ENCODE measurements around the gene RARB.

RARB gene

DNA sequence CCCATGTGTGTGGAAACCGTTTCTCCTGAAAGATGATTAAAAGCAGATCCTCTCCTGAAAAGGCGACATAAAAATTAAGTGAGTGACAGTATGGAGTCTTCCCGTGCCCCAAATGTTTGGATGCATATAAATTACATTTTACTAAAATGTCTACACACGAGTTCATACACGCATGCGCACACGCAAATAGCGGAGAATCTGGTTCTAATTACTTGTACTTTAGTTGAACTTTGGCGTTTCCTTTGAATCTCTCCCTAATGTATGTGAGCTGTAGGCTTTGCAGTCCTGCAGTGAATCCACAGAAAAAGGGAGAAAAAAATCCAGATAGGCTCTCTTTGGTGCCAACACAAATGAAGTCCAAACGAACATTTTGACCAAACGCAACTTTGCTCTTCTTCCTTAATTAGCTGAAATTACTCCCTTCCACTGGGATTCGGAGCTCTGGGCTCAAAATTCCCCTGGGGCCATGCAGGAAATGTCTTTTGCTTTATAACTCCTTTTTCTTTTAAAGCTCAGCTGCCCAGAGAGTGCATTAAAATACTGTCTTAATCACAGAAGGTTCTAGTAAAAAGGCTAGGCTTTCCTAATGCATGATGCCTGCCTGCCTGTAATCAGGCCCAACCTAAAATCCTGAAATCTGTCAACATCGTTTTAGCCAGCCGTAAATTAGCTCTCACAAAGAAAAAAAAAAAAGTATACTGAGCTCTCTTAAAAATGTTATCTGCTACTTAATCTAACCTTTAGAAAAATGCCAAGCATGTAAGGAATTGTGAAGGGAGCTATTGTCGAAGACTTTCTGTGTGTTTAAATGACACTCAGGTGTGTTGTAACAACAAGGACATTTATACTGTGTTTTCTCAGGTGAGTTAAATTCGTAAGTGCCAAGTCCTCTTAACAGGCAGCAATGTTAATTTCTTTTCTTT is 26.2 kb downstream of the RARB start:
- peak overlapping the region; percentile 95 to 99 (median 95) for H3K27ac Mint-ChIP-seq
- peaks cover 12% of the 10 kb centered on the region for H3K36me3 Mint-ChIP-seq (ENCODE audit: low read depth)
- H3K9me3 Mint-ChIP-seq = no peaks in the 10 kb centered on the region
- peaks cover 85% of the 10 kb centered on the region for H3K4me1 Mint-ChIP-seq
- H3K27me3 Mint-ChIP-seq (ENCODE audit: low read depth) = peaks cover 4% of the 10 kb centered on the region
- TF ChIP-seq CTCF (IDR thresholded peaks at IDR 0.05; ENCODE audit: unreplicated experiment in 3 of 3) = no peak
- H3K4me3 Mint-ChIP-seq = peak overlapping the region; percentile 28 to 77 (median 52)

DNA sequence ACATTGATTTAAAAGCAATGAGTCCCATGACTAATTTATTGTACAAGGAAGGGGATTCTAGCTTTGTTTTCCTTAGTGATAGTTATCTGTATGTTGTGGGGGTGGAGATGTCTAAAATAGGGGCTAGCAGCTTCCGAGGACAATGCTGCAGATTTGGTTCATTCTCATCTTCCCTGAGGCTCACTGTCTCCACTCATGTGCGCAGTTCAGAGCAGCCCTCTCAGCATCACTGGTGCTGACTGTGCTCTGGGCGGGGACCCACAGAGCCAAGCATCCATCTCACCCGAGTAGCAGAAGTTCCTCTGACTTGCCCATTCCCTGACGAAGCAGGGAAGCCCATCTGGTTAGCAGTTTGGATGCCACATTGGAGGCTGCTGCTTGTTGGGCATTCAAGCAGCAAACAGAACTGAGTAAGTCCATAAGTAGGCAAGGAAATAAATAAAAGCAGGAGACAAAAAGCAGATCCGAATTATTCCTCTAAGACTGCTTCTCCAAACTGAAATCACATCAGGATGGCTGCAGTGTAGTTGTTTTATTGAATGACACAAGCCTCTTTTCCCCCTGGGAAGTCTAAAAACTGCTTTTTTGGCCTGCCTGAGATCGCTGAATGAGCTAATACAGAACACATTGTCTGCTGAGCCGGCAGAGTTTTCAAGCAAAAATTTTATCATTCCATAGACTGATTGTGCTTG is 27.5 kb downstream of the RARB start:
- Mint-ChIP-seq H3K27ac (peak overlapping the region; percentile 95 to 99 (median 95)), H3K4me3 (peak overlapping the region; percentile 43 to 57 (median 53)), H3K36me3 (ENCODE audit: low read depth) (peaks cover 11% of the 10 kb centered on the region), H3K27me3 (ENCODE audit: low read depth) (no peaks in the 10 kb centered on the region), H3K4me1 (peaks cover 77% of the 10 kb centered on the region), H3K9me3 (no peaks in the 10 kb centered on the region)
- no peak for TF ChIP-seq CTCF (IDR thresholded peaks at IDR 0.05; ENCODE audit: unreplicated experiment in 3 of 3)

DNA sequence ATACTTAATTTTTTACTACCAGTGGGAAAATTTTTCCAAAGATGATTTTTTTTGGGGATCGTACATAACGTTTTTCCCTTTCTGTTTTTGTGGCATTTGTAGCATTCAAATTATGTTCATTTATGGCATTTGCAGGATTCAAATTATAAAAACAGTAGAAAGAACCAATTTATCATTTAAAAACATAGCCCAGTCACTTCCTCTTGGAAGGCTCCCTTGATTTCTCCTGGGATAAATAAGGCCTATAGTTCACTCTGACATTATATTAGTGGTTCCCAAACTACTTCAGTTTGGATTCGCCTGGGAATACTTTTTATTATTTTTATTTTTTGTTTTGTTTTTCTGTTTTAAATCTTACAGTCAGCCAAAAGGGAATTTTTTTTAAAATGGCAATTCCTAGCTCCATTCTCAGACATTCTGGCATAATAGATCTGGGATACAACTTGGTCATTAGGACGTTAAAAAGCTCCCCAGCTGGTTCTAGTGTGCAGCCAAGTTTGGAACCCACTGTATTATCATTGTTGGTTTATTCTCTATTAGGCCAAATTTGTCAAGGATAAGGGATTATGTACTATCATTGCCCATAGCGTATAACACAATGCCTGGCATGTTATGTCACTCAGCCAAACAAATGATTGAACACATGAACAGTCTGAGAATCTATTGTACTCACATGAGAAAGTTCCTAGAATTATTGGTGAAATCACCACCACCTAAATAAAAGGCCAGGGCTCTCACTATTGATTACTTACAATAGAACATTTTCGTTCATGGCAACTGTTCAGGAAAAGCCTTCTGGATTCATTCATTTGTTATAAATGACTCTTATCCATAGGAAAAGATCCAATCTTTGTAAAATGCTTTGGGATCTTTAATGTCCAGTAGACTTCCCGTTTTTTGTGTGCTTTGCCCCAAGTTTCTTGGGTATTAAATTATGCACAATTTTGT is 28.9 kb downstream of the RARB start:
- no peak for TF ChIP-seq CTCF (IDR thresholded peaks at IDR 0.05; ENCODE audit: unreplicated experiment in 3 of 3)
- Mint-ChIP-seq H3K9me3 (no peaks in the 10 kb centered on the region), H3K4me1 (peaks cover 75% of the 10 kb centered on the region), H3K4me3 (no peak overlapping the region), H3K27ac (peak overlapping the region; percentile 48 to 65 (median 63)), H3K36me3 (ENCODE audit: low read depth) (peaks cover 16% of the 10 kb centered on the region), H3K27me3 (ENCODE audit: low read depth) (no peaks in the 10 kb centered on the region)

DNA sequence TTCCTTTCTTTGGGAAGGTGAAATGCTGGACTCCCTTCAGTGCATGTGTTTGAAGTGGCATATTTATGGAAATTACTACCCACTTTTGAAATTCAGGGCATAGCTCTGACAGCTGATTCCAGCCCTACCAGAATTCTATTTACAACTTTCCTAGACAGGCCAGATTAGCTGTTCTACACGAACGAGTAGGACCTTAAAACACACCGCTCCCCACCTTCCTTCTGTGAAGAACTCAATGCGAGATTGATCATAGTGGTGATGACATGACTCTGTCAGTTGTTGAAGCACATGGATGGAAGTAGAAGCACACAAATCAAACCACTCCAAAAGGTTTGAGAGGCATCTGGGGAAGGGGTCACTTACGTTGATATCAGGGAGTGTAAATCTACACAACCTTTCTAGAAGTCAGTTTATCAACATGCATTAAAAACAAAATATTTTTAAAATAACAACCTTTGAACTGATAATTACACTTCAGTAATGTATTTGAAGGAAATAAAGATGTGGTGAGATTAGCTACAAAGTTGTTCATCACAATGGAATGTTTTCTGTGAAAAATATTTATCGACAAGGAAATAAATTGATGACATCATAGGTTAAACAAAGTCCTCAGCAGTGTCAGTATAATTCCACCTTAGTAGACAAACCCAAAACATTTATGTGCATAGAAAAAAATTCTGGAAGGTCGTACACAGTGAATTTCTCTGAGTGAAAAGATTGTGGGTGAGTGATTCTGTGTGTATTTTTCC is 29.8 kb downstream of the RARB start:
- Mint-ChIP-seq H3K4me3 (no peak overlapping the region), H3K4me1 (peaks cover 75% of the 10 kb centered on the region), H3K36me3 (ENCODE audit: low read depth) (peaks cover 25% of the 10 kb centered on the region), H3K27me3 (ENCODE audit: low read depth) (no peaks in the 10 kb centered on the region), H3K9me3 (no peaks in the 10 kb centered on the region), H3K27ac (peak overlapping the region; percentile 9 to 63 (median 48))
- TF ChIP-seq CTCF (IDR thresholded peaks at IDR 0.05; ENCODE audit: unreplicated experiment in 3 of 3) = no peak

DNA sequence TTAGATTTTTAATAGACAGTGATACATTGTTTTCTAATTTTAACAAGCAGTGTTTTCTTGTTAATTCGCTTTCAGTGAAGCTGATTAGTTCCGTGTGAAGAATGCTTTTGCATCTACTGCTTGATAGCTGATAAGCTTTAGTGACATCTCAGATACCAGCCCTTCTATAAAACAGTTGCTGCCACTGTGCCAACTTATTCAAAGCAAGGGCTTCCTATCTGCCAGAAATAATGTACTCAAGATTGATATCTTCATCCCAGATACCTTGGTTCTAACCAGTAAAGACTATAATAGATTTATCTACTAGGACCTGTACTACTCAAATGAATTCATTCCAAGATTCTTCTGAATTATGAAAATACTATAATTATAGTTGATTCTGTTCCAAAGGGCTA is 30.4 kb downstream of the RARB start:
- Mint-ChIP-seq H3K27ac (peak overlapping the region in 1 of 3 experiments; percentile 63), H3K4me3 (no peak overlapping the region), H3K9me3 (no peaks in the 10 kb centered on the region), H3K36me3 (ENCODE audit: low read depth) (peaks cover 30% of the 10 kb centered on the region), H3K27me3 (ENCODE audit: low read depth) (no peaks in the 10 kb centered on the region), H3K4me1 (peaks cover 72% of the 10 kb centered on the region)
- no peak for TF ChIP-seq CTCF (IDR thresholded peaks at IDR 0.05; ENCODE audit: unreplicated experiment in 3 of 3)
